ENCODE measurements around the gene RBMS3.
"Not testable (repeated sequence)": the region's sequence is repeated elsewhere in the genome, so short reads cannot be mapped to it uniquely, and the experiment has no call there.

The RBMS3 gene

GRCh38 chr3:29312960-29313452 is 32.1 kb downstream of the RBMS3 start:
- FAIRE-seq, result no peak

GRCh38 chr3:29313981-29314726 is 33.3 kb downstream of the RBMS3 start:
- no peak for FAIRE-seq

GRCh38 chr3:29314727-29315088 is 33.8 kb downstream of the RBMS3 start:
- no peak for FAIRE-seq

GRCh38 chr3:29317659-29318173 is 36.8 kb downstream of the RBMS3 start:
- no peak for FAIRE-seq

- no peak for FAIRE-seq
Observed at GRCh38 chr3:29318251-29318650, 37.4 kb downstream of the RBMS3 start.

GRCh38 chr3:29319262-29319661 is 38.4 kb downstream of the RBMS3 start:
- no peak for FAIRE-seq

GRCh38 chr3:29319798-29320197 is 38.9 kb downstream of the RBMS3 start:
- no peak for FAIRE-seq

GRCh38 chr3:29322586-29322985 is 41.7 kb downstream of the RBMS3 start:
- no peak for FAIRE-seq

- FAIRE-seq, result no peak
Observed at GRCh38 chr3:29324180-29324651, 43.3 kb downstream of the RBMS3 start.

- not testable (repeated sequence) for FAIRE-seq
Observed at GRCh38 chr3:29326540-29326939, 45.7 kb downstream of the RBMS3 start.

GRCh38 chr3:29329986-29330890 is 49.4 kb downstream of the RBMS3 start:
- no peak for FAIRE-seq

- no peak for FAIRE-seq
Observed at GRCh38 chr3:29331035-29331434, 50.2 kb downstream of the RBMS3 start.

- no peak for FAIRE-seq
Observed at GRCh38 chr3:29331456-29332194, 50.8 kb downstream of the RBMS3 start.

GRCh38 chr3:29332195-29332637 is 51.3 kb downstream of the RBMS3 start:
- no peak for FAIRE-seq

GRCh38 chr3:29333576-29333975 is 52.7 kb downstream of the RBMS3 start:
- no peak for FAIRE-seq

- no peak for FAIRE-seq
Observed at GRCh38 chr3:29334706-29335105, 53.8 kb downstream of the RBMS3 start.

- FAIRE-seq, result no peak
Observed at GRCh38 chr3:29335438-29335837, 54.6 kb downstream of the RBMS3 start.

- FAIRE-seq, result no peak
Observed at GRCh38 chr3:29335943-29336342, 55.1 kb downstream of the RBMS3 start.

- no peak for FAIRE-seq
Observed at GRCh38 chr3:29337565-29337964, 56.7 kb downstream of the RBMS3 start.

- FAIRE-seq, result no peak
Observed at GRCh38 chr3:29338377-29338776, 57.5 kb downstream of the RBMS3 start.

GRCh38 chr3:29339016-29339833 is 58.4 kb downstream of the RBMS3 start:
- FAIRE-seq, result no peak

- no peak for FAIRE-seq
Observed at GRCh38 chr3:29344154-29344553, 63.3 kb downstream of the RBMS3 start.
